Measurements from ENCODE around the gene OAT.

OAT gene

GRCh38 chr10:124353896-124354295 is 64.8 kb downstream of the OAT start:
- no peak overlapping the region for H3K4me3 ChIP-seq (ENCODE audit: low read depth, low read length)
- DNase-seq, result no peak
- no peaks in the 10 kb centered on the region for H3K36me3 ChIP-seq
- TF ChIP-seq CTCF (IDR thresholded peaks at IDR 0.05; ENCODE audit: low read depth, low read length), result no peak
- peaks cover 5% of the 10 kb centered on the region for H3K4me1 ChIP-seq
- H3K9me3 ChIP-seq, result no peaks in the 10 kb centered on the region
- H3K27me3 ChIP-seq, result no peaks in the 10 kb centered on the region

- H3K9me3 ChIP-seq, result no peaks in the 10 kb centered on the region
- H3K4me1 ChIP-seq, result peaks cover 5% of the 10 kb centered on the region
- no peak for TF ChIP-seq CTCF (IDR thresholded peaks at IDR 0.05; ENCODE audit: low read depth, low read length)
- H3K36me3 ChIP-seq, result no peaks in the 10 kb centered on the region
- H3K27me3 ChIP-seq, result no peaks in the 10 kb centered on the region
- no peak for DNase-seq
- no peak overlapping the region for H3K4me3 ChIP-seq (ENCODE audit: low read depth, low read length)
These were observed 65.5 kb downstream of the OAT start for GRCh38 chr10:124353091-124353815.

- no peak for TF ChIP-seq CTCF (IDR thresholded peaks at IDR 0.05; ENCODE audit: low read depth, low read length)
- Histone ChIP-seq H3K9me3 (no peaks in the 10 kb centered on the region), H3K36me3 (no peaks in the 10 kb centered on the region), H3K4me3 (ENCODE audit: low read depth, low read length) (no peak overlapping the region), H3K4me1 (peaks cover 5% of the 10 kb centered on the region), H3K27me3 (no peaks in the 10 kb centered on the region)
- DNase-seq, result no peak
These were observed 67.1 kb downstream of the OAT start for GRCh38 chr10:124351481-124352220.

- TF ChIP-seq CTCF (IDR thresholded peaks at IDR 0.05; ENCODE audit: low read depth, low read length), result no peak
These were observed 67.9 kb downstream of the OAT start for GRCh38 chr10:124350806-124351205.

GRCh38 chr10:124349996-124350280 is 68.8 kb downstream of the OAT start:
- Histone ChIP-seq H3K27me3 (no peaks in the 10 kb centered on the region), H3K4me3 (ENCODE audit: low read depth, low read length) (no peak overlapping the region), H3K9me3 (no peaks in the 10 kb centered on the region), H3K36me3 (no peaks in the 10 kb centered on the region), H3K4me1 (peaks cover 5% of the 10 kb centered on the region)
- no peak for TF ChIP-seq CTCF (IDR thresholded peaks at IDR 0.05; ENCODE audit: low read depth, low read length)
- DNase-seq, result no peak

More at GRCh38 chr10:124350806-124351205, 67.9 kb downstream of the OAT start:
- Histone ChIP-seq H3K9me3 (no peaks in the 10 kb centered on the region), H3K4me3 (ENCODE audit: low read depth, low read length) (no peak overlapping the region), H3K27me3 (no peaks in the 10 kb centered on the region), H3K36me3 (no peaks in the 10 kb centered on the region), H3K4me1 (peaks cover 5% of the 10 kb centered on the region)
- DNase-seq, result no peak
